ENCODE results near the gene AKNA.

DNA sequence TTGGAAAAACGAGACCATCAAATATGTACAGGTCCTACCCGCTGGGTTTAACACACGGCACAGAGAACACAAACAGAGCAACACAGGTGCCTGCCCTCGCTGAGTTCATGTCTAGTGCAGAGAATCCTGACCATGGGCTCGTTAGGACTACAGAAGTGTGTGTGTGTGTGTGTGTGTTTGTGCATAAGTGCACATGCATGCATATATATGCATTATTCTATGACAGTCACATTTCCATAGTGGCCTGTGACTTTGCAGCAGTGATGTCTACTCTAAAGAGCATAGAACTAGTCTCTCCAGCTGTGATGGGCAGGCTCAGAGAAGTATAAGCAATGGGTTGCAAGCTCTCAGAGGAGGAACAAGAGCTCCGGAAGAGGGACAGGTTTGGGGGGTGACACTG lies 30.4 kb downstream of the AKNA start:
- TF ChIP-seq CHD2 (IDR thresholded peaks at IDR 0.05; ENCODE audit: low read length, partially characterized antibody), result no peak
- TF ChIP-seq, protein P1, sequence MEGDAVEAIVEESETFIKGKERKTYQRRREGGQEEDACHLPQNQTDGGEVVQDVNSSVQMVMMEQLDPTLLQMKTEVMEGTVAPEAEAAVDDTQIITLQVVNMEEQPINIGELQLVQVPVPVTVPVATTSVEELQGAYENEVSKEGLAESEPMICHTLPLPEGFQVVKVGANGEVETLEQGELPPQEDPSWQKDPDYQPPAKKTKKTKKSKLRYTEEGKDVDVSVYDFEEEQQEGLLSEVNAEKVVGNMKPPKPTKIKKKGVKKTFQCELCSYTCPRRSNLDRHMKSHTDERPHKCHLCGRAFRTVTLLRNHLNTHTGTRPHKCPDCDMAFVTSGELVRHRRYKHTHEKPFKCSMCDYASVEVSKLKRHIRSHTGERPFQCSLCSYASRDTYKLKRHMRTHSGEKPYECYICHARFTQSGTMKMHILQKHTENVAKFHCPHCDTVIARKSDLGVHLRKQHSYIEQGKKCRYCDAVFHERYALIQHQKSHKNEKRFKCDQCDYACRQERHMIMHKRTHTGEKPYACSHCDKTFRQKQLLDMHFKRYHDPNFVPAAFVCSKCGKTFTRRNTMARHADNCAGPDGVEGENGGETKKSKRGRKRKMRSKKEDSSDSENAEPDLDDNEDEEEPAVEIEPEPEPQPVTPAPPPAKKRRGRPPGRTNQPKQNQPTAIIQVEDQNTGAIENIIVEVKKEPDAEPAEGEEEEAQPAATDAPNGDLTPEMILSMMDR (IDR thresholded peaks at IDR 0.05), result no peak
- TF ChIP-seq POLR2A (IDR thresholded peaks at IDR 0.05; ENCODE audit: low read length), result no peak
- TF ChIP-seq ZFP36 (IDR thresholded peaks at IDR 0.05; ENCODE audit: borderline replicate concordance, partially characterized antibody), result no peak
- no peak for TF ChIP-seq KDM5A (IDR thresholded peaks at IDR 0.05)
- TF ChIP-seq RAD21 (conservative IDR thresholded peaks at IDR 0.05 in 1 of 2, IDR thresholded peaks at IDR 0.05 in 1 of 2), result no peak
- TF ChIP-seq, protein P2, sequence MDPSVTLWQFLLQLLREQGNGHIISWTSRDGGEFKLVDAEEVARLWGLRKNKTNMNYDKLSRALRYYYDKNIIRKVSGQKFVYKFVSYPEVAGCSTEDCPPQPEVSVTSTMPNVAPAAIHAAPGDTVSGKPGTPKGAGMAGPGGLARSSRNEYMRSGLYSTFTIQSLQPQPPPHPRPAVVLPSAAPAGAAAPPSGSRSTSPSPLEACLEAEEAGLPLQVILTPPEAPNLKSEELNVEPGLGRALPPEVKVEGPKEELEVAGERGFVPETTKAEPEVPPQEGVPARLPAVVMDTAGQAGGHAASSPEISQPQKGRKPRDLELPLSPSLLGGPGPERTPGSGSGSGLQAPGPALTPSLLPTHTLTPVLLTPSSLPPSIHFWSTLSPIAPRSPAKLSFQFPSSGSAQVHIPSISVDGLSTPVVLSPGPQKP (IDR thresholded peaks at IDR 0.05; ENCODE audit: low read depth, low read length), result no peak
- TF ChIP-seq HDAC2 (IDR thresholded peaks at IDR 0.05), result no peak
- TF ChIP-seq, protein P3, sequence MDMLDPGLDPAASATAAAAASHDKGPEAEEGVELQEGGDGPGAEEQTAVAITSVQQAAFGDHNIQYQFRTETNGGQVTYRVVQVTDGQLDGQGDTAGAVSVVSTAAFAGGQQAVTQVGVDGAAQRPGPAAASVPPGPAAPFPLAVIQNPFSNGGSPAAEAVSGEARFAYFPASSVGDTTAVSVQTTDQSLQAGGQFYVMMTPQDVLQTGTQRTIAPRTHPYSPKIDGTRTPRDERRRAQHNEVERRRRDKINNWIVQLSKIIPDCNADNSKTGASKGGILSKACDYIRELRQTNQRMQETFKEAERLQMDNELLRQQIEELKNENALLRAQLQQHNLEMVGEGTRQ (IDR thresholded peaks at IDR 0.05), result no peak
- TF ChIP-seq, protein P4, sequence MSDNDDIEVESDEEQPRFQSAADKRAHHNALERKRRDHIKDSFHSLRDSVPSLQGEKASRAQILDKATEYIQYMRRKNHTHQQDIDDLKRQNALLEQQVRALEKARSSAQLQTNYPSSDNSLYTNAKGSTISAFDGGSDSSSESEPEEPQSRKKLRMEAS (IDR thresholded peaks at IDR 0.05), result no peak
- TF ChIP-seq, protein P5, sequence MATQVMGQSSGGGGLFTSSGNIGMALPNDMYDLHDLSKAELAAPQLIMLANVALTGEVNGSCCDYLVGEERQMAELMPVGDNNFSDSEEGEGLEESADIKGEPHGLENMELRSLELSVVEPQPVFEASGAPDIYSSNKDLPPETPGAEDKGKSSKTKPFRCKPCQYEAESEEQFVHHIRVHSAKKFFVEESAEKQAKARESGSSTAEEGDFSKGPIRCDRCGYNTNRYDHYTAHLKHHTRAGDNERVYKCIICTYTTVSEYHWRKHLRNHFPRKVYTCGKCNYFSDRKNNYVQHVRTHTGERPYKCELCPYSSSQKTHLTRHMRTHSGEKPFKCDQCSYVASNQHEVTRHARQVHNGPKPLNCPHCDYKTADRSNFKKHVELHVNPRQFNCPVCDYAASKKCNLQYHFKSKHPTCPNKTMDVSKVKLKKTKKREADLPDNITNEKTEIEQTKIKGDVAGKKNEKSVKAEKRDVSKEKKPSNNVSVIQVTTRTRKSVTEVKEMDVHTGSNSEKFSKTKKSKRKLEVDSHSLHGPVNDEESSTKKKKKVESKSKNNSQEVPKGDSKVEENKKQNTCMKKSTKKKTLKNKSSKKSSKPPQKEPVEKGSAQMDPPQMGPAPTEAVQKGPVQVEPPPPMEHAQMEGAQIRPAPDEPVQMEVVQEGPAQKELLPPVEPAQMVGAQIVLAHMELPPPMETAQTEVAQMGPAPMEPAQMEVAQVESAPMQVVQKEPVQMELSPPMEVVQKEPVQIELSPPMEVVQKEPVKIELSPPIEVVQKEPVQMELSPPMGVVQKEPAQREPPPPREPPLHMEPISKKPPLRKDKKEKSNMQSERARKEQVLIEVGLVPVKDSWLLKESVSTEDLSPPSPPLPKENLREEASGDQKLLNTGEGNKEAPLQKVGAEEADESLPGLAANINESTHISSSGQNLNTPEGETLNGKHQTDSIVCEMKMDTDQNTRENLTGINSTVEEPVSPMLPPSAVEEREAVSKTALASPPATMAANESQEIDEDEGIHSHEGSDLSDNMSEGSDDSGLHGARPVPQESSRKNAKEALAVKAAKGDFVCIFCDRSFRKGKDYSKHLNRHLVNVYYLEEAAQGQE (IDR thresholded peaks at IDR 0.05), result no peak
- TF ChIP-seq NFE2L2 (conservative IDR thresholded peaks at IDR 0.05; ENCODE audit: low read length), result no peak
